ENCODE measurements around the gene PIGU. TPM values are rescaled to one million over a fixed set of nuclear protein-coding genes. Genes with fewer than 3 reads are reported as not detected.

PIGU gene
- total RNA-seq, 1 experiment from 2014 or later: 25.0 TPM

GRCh38 chr20:34546751-34547181 lies 130.1 kb downstream of the PIGU start:
- H3K27me3 ChIP-seq (ENCODE audit: insufficient read depth, low read depth): no peaks in the 10 kb centered on the region
- H3K36me3 ChIP-seq (ENCODE audit: low read depth): no peaks in the 10 kb centered on the region
- H3K4me2 ChIP-seq: no peak overlapping the region
- no peaks in the 10 kb centered on the region for H3K9me2 ChIP-seq (ENCODE audit: insufficient read depth)
- CTCF ChIA-PET: no interaction called here
- no TSS peak for BruUV-seq (replicated peaks)
- H3K4me3 ChIP-seq: no peak overlapping the region
- TF ChIP-seq CTCF (conservative IDR thresholded peaks at IDR 0.05): no peak
- TF ChIP-seq EZH2 (IDR thresholded peaks at IDR 0.05; ENCODE audit: low read depth): no peak
- H3K79me2 ChIP-seq (ENCODE audit: low read depth): no peaks in the 10 kb centered on the region
- no peaks in the 10 kb centered on the region; the same call in 1 of the 2 replicates for H3F3A ChIP-seq (ENCODE audit: insufficient read depth, low read depth)
- POLR2A ChIA-PET (ENCODE audit: unreplicated experiment): no interaction called here
- H2AFZ ChIP-seq: no peak overlapping the region
- H3K4me1 ChIP-seq (replicated peaks; ENCODE audit: insufficient read depth): peaks cover 6% of the 10 kb centered on the region; the same call in 1 of the 2 replicates
- H4K20me1 ChIP-seq (ENCODE audit: insufficient read depth): no peaks in the 10 kb centered on the region
- no peaks in the 10 kb centered on the region for H3K9me3 ChIP-seq (ENCODE audit: insufficient read depth, low read depth)
- H3K27ac ChIP-seq: no peak overlapping the region
- intact Hi-C loops (cut with micrococcal nuclease; ENCODE audit: unreplicated experiment): no loop called here
- no peak for DNase-seq

GRCh38 chr20:34544109-34544796 lies 132.6 kb downstream of the PIGU start:
- H2AFZ ChIP-seq: no peak overlapping the region
- H3K9me3 ChIP-seq (ENCODE audit: insufficient read depth, low read depth): no peaks in the 10 kb centered on the region
- H3F3A ChIP-seq (ENCODE audit: insufficient read depth, low read depth): no peaks in the 10 kb centered on the region; the same call in 1 of the 2 replicates
- H3K79me2 ChIP-seq (ENCODE audit: low read depth): no peaks in the 10 kb centered on the region
- no peaks in the 10 kb centered on the region for H4K20me1 ChIP-seq (ENCODE audit: insufficient read depth)
- H3K27ac ChIP-seq: no peak overlapping the region
- H3K9me2 ChIP-seq (ENCODE audit: insufficient read depth): no peaks in the 10 kb centered on the region
- ChIA-PET CTCF (interaction anchor here (0.7 kb wide), 2 partner anchors 27 to 169 kb away, joined by 4 to 5 read pairs; no protein-coding TSS in a partner anchor), POLR2A (ENCODE audit: unreplicated experiment) (no interaction called here)
- TF ChIP-seq EZH2 (IDR thresholded peaks at IDR 0.05; ENCODE audit: low read depth) (no peak), CTCF (conservative IDR thresholded peaks at IDR 0.05) (no peak)
- DNase-seq: no peak
- H3K4me2 ChIP-seq: no peak overlapping the region
- H3K27me3 ChIP-seq (ENCODE audit: insufficient read depth, low read depth): no peaks in the 10 kb centered on the region
- H3K36me3 ChIP-seq (ENCODE audit: low read depth): peaks cover under 1% of the 10 kb centered on the region; the same call in 1 of the 2 replicates
- TSS peak; percentile 6 for BruUV-seq (replicated peaks)
- intact Hi-C loops (cut with micrococcal nuclease; ENCODE audit: unreplicated experiment): no loop called here
- H3K4me1 ChIP-seq (replicated peaks; ENCODE audit: insufficient read depth): no peaks in the 10 kb centered on the region
- no peak overlapping the region for H3K4me3 ChIP-seq

DNA sequence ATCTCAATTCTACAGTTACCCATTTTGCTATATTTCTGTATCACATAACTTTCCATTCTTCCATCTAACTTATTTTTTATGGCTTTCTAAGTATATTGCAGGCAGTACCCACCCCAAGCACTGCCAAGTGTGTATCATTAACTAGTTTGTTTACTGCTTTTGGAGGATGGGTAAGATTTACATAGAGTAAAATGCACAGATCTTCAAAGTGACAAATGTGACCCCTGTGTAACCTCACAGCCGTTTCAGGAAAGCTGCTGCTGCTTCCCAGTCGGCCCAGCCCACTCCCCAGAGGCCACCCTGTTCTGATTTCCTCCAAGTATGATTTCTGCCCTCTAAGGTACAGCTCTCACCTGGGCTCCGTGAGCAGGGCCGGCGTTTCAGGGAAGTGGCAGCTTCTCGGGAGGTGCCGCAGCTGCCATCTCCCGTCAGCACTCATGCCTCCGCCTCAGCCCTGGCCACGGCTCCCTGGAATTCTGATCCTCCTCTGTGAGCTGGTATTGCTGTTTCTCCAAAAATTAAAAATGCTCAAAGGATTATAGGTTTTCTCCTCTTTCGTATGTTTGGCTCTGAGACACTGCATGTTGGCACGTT lies 133.3 kb downstream of the PIGU start:
- Histone ChIP-seq H4K20me1 (ENCODE audit: insufficient read depth) (no peaks in the 10 kb centered on the region), H3F3A (ENCODE audit: insufficient read depth, low read depth) (no peaks in the 10 kb centered on the region; the same call in 1 of the 2 replicates), H3K9me3 (ENCODE audit: insufficient read depth, low read depth) (no peaks in the 10 kb centered on the region), H3K4me2 (no peak overlapping the region), H3K27ac (no peak overlapping the region), H3K79me2 (ENCODE audit: low read depth) (no peaks in the 10 kb centered on the region), H3K36me3 (ENCODE audit: low read depth) (peaks cover 4% of the 10 kb centered on the region; the same call in 1 of the 2 replicates), H3K27me3 (ENCODE audit: insufficient read depth, low read depth) (no peaks in the 10 kb centered on the region), H3K9me2 (ENCODE audit: insufficient read depth) (no peaks in the 10 kb centered on the region), H3K4me1 (replicated peaks; ENCODE audit: insufficient read depth) (no peaks in the 10 kb centered on the region), H2AFZ (no peak overlapping the region), H3K4me3 (no peak overlapping the region)
- ChIA-PET CTCF (no interaction called here), POLR2A (ENCODE audit: unreplicated experiment) (no interaction called here)
- TF ChIP-seq CTCF (conservative IDR thresholded peaks at IDR 0.05): no peak
- TF ChIP-seq EZH2 (IDR thresholded peaks at IDR 0.05; ENCODE audit: low read depth): no peak
- intact Hi-C loops (cut with micrococcal nuclease; ENCODE audit: unreplicated experiment): no loop called here
- no peak for DNase-seq
- BruUV-seq (replicated peaks): no TSS peak
